Measurements from ENCODE around the gene ZNF423.

ZNF423 gene

DNA sequence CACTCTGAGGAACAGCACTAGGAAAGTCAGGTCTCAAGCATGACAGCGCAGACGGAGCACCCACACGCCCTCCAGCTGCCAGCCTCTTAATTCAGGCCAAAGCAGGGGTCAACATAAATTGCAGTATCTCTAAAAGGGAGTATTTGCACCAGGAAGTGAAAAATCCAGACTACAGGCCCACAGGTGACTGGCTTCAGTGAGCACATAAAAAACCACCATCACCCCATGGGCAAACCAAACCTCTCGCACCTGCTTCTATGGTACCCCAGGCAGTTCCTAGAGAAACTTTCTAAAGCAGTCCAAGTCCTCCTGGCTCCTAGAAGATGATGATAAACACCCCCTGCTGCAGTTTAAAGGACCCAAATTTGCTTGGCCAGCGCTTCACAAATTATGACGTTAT is 129.8 kb downstream of the ZNF423 start:
- DNase-seq (ENCODE audit: low read depth in 2 of 2), result no peak

DNA sequence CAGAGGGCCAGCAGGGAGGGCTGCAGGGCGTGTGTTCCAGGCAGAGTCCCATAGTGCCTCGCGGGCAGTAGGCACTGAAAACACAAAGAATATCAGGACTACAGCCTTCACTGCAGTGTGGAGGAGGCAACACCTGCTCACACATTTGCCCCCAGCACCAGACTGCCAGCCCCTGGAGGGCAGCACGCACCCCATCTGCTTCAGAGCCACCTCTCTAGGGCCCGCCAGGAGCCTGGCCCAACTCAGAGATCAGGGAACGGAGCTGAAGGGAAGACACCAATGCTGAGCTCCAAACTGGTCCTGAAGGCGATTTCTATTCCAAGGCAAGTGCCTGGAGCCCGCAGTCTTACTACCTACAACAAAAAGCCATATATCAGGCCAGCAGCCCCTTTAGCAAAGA is 130.3 kb downstream of the ZNF423 start:
- no peak for DNase-seq (ENCODE audit: low read depth in 2 of 2)

DNA sequence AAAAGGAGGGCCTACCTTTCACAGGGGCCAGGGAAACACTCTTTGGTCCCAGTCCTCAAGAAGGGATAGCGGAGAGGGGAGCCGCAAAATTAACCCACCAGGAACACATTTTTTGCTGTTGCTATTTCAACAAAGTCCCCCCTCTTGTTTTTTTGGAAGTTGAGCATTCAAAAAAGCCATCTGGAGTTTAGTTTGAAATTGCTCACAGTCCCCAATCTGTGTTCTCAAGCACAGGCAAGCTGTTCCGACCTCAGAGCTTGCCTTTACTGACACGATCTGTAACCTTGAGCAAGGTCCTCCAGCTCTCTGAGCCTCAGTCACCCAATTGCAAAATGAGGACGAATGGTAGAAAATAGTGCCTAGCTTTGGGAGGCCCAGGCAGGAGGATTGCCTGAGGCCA is 131.1 kb downstream of the ZNF423 start:
- no peak for DNase-seq (ENCODE audit: low read depth in 2 of 2)

DNA sequence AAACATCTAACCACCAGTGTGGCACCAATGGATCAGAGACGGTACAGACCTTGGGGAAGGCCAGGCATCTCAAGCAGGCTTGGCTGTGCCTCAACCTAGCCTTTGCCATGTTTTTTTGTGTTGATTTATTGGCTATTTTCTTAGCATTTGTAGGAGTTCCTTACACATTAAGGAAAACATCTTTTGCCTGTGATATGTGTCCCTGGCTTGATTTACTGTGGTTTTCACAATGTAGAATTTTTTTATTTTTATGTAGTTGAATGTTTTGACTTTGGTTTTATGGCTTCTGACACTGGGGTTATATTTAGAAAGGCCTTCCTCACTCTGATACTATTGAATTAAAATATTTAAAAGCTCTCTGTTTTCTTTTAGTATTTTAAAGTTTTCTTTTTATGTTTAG is 132.6 kb downstream of the ZNF423 start:
- no peak for DNase-seq (ENCODE audit: low read depth in 2 of 2)

DNA sequence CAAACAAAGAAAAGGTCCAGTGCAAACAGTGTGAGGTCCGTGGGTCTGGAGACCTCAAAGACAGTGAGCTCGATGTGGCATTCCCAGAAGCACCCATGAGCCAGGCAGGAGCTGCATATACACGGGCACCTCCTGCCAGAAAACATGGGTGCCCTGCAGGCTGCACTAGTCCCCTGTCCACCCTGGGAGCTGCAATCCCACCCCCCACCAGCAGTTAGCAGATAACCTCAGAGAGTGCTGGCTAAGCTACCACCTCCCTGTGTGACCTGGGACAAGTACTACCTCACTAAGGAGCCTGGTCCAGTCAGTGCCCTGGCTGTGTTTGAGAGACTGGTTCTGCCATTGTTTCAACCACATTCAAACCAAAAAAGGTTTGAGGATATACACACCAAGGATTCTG is 135.7 kb downstream of the ZNF423 start:
- no peak for DNase-seq (ENCODE audit: low read depth in 2 of 2)

DNA sequence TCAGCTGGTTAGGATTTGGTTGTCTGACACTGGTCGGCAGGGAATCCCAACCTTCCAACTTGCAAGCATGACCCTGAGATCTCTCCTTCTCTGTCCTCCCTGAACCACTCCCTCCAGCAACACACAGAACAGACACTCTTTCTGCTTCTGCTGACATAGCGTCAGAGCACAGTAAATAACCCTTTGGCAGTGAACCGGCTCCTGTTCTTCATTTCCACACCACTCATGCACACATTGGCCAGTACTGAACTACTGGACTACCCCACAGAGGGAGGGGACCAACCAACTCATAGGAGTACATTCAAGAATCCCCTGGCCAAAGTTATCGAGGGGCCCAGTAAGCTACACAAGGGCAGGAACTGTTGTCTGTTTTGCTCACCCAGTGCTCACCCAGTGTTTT is 138.2 kb downstream of the ZNF423 start:
- DNase-seq (ENCODE audit: low read depth in 2 of 2), result no peak

DNA sequence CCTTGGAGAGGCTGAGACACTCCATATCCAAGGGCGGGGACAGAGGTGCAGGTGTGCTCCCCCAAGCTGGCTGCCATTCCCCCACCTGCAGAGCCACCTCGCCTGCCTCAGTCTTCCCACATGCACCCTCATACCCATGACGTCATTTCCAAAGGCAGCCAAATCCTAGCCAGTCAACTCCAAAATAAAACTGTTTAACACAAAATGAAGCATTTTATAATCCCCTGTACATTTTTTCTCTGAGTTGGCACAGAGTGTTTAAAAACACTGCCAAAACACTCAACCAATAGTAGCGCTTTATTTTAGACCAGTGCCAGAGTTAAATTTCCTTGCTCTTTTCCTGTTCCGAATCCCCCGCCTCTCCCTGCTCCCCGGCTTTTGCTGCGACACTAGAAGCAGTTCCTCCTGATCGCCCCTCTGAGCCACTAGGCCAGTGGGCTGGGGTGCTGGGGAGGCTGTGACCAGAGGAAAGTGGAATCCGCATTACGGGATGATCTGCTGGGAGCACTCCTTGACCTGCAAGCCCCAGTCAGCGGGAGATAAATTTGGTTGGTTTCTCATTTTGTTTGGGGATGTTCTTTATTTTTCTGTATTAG is 139.5 kb downstream of the ZNF423 start:
- DNase-seq (ENCODE audit: low read depth in 2 of 2), result no peak

DNA sequence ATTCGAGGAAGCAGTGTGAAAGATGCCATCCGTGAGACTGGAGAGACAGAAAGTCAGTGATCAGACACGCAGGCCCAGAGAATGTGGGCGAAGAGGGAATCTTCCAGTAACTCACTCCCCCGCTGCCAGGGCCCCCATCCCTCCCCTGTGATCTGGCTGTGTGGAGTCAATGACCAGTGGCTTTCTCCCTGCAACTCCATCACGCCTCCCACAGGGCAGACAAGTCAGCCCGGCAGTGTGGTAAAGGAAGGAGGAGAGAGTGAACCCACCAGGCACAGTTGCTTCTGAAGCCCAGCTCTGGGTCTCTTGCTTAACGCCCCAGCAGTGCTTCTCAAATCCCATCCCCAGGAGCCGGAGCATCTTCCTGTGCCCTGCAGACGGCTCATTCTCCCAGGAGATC is 142.1 kb downstream of the ZNF423 start:
- DNase-seq (ENCODE audit: low read depth in 2 of 2), result no peak

DNA sequence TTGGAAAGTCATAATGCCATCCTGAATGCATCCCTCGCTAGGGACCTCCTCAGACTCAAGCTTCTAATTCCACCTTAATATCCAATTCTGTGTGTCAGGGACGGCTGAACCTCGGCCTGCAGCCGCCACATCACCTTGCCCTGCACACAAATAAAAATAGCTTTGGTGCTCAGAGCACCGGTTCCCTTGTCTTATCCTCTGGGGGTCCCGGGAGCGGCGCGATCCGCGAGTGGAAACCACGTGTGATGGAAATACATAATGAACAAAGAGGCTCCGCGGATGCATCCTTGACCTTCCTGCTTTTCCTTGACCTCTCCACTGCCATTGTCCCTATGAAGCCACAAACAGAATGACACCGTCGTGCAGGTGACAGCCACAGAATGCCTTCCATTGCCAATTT is 143.4 kb downstream of the ZNF423 start:
- no peak for DNase-seq (ENCODE audit: low read depth in 2 of 2)

DNA sequence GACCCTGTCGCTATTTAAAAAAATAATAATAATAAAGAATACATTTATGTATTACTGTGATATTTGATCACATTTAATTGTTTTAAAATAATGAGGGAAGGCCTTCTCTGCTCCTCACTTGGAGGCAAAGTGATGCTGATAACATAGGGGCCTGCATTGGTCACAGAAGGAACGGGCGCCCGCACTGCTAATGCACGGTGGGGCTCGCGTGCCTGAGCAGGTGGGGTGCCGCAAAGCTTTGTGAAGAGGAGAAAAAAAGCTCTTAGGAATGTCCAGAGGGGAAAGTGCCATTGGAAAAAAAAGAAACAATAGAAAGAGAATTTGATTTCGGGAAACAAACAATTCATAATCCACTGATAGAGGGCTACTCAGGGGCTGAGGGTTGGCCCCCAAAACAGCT is 143.8 kb downstream of the ZNF423 start:
- no peak for DNase-seq (ENCODE audit: low read depth in 2 of 2)

DNA sequence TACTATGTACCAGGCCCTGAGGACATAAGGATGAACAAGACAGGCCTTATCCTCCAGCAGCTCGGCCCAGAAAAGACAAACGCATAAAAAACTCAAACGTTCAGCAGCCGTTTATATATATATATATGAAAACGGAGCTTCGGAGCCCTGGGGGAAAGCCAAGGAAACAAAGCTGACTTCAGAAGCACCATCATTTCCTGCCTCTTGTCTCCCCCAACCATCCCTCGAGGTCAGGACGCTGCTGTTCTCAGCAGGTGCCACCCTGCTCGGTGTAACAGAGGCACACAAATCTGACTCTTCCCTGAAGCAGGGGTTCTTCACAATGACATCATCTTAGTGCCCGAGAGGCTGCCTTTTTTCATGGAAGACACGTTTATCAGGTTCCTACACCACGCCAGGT is 146.9 kb downstream of the ZNF423 start:
- no peak for DNase-seq (ENCODE audit: low read depth in 2 of 2)

DNA sequence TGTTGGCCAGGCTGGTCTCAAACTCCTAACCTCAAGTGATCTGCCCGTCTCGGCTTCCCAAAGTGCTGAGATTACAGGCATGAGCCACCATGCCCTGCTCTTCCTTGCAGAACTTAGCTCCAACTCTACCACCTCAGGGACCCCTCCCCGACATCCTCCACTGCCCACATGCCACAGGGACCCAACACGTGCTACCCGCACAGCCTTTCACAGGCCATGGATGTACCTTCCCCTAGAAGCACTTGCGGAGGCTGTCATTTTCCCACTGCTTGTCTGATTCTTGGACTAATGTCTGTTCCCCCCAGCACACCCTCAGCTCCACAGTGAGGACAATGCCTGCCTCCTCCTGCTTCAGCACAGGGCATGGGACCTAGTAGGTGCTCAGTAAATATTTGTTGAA is 147.4 kb downstream of the ZNF423 start:
- DNase-seq (ENCODE audit: low read depth in 2 of 2), result no peak

DNA sequence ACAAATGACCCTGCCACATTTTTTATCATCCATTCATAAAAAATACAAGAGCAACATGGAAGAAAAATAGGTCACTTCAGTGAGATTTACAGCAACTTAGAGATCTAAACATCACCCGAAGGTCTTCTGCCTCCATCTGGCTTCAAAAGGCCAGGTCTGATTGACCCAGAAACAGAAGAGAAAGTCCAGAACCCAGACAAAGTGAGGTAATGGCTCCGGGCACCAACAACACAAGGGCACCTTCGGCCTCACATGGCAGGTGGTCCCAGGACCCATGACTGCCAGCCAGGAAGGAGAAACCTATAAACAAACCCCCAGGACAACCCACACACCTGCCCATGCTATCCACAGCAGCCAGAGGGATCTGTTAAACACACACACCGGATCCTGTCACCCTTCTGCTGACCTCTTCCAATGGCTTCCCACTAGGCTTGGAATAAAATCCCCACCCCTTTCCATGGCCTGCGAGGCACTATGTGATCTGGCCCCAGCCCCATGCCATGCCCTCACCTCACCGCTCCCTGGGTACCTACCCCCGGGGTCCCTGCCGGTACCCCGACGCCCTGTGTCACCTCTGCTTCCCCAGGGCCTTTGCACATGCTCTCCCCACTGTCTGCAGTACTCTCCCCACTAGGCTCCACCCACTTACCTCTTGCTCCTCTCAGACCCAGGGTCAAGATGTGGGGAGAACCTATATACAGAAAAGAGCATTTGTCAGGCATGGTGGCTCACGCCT is 149.1 kb downstream of the ZNF423 start:
- DNase-seq (ENCODE audit: low read depth in 2 of 2), result no peak

DNA sequence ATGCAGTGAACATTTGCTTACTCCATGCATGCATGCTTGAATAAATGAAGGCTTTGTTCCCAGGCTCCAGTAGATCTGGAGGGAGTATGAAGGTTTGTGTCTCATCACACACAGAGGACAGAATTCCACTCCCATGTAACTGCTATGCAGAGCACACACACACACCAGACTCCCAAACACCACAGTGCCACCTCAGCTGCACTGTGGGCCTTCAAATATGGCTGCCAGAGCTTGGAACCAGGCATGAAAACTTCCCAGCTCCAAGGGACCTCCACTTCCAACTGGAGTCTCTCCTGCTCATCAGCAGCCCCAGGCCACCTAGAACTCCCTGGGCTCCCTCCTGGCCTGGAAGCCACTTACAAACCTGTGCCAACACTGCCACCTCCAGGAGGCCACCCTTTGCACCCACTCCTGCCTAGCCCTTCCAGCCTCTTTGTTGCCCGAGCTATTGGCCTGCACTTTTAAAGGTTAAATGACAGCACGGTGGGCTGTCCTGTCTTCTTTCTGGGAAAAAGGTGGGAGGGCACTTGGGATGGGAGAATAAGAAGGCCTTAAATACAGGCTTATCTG is 151.2 kb downstream of the ZNF423 start:
- DNase-seq (ENCODE audit: low read depth in 2 of 2), result no peak

DNA sequence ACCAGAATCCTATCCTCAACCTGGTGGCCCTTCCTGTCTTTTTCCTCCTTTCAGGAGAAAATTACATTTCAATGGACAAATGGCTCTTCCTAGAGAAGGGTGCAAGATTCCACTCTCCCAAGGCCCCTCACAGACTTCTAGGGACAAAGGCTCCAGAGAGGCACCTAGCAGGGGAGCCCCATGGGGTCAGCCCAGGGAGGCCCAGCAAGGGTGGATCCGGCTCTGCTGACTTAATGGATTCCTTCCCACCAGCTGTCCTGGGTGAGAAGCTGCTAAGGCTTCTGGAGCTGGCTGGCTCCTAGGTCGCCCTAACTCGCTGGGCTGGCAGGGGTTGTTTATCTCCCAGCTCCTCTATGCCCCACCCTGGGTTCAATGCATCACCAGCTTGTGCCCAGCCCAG is 152.4 kb downstream of the ZNF423 start:
- no peak for DNase-seq (ENCODE audit: low read depth in 2 of 2)

DNA sequence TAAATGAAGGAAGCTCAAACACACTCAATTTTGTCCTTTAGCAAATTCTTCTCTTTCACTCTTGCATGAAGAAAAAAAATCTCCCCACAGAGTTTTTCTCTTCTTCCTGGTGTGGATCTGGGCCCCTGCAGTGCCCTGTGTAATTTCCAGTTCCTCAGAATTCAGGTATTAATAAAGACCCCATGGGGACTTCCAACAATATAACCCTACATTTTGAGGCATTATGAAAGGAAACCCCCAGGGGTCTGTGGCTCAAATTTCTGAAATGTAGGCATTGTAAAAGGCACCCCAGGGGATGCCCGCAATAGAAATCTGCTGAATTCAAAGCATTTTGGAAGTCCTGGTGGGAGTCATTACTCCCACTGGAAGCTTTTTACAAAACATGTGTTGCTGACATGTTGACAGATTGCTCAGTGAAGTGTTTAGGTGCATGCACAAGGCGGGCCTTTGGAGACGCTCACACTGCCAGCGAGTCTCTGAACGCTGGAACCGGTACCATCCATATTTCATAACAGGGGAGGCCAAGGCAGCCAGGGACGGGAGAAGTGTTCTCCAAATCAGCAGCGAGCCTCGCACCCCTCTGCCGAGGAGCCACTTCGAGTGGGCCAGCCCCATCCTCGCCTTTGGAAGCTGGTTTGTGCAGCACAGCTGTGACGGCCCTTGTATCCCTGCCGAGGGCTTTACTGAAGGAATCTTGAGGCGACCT is 154.0 kb downstream of the ZNF423 start:
- no peak for DNase-seq (ENCODE audit: low read depth in 2 of 2)

DNA sequence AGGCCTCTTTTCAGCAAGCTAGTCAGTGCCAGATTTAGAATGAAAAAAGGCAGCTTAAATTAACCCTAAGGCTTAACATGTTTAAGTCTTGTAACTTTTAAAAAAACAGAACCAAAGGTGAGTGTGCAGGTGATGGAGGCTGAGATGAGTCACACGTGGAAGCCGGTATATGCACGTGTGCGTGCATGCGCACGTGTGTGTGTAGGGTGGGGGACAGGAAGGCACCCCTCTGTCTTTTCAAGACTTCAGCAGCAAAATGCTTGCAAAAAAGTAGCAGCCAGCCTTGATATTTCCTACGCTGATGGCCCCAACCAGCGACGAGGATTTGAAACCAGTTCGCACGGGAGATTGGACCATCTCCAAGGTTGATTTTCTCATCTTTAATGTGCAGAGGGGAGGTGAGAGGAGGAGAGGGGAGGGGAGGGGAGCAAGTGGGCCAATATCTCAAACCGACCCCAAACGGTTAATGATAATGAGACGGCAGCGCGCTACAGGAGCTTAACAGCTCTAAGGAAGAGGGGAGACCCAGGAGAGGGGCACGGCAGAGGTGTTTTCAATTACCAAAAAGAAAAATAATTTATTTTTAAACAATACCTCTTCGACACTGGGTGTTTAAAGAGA is 154.7 kb downstream of the ZNF423 start:
- no peak for DNase-seq (ENCODE audit: low read depth in 2 of 2)

DNA sequence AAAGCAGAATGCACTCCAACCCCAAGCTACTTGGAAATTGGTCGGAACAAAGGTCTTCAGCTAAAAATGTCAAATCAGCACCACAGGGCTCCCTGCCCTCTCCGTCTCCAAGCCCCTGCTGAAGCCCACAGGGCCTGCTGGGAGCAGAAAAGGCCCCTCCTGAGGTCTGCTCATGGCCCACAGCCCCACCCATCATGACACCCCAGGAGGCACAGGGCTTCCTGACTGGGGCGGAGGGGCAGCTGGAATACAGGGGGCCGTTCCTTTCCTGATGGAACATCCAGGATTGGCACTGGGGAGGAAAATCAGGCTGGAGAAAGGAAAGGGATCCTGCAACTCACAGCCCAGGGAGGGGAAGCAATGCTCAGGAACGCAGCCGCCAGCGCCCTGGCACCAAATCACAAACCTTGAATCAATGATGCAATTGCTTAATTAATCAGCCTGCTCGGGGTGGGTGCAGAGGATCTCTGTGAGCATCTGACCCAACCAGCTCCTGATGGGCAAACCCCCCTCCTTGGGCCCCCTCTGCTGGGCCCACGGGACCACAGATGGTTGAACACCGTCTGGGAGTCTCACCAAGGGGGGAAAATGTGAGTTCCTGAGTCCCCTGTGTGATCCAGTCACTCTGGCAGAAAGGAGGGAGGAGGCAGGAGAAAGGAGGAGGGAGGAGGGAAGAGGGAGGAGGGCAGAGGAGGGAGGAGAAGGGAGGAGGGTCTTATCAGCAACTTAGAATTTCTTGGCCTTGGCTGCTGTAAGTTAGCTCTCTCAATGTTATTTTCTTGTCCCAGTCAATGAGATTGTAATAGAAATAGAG is 155.5 kb downstream of the ZNF423 start:
- no peak for DNase-seq (ENCODE audit: low read depth in 2 of 2)

DNA sequence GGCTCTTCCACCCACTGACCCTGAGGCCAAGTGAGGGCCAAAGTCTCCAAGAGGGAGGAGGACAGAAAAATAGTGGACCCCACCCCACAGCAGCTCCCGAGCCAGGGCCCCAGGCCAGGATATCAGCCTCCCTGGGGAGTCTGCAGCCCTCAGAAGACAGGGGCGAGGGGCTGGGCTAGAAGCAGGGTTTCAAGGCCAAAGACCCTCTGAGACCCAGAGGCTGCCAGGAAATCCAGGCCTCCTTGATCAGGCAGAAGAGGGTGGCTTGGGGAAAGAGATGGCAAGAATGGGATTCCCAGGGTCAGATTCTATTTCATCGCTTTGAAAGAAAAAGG is 156.1 kb downstream of the ZNF423 start:
- DNase-seq (ENCODE audit: low read depth in 2 of 2), result no peak

DNA sequence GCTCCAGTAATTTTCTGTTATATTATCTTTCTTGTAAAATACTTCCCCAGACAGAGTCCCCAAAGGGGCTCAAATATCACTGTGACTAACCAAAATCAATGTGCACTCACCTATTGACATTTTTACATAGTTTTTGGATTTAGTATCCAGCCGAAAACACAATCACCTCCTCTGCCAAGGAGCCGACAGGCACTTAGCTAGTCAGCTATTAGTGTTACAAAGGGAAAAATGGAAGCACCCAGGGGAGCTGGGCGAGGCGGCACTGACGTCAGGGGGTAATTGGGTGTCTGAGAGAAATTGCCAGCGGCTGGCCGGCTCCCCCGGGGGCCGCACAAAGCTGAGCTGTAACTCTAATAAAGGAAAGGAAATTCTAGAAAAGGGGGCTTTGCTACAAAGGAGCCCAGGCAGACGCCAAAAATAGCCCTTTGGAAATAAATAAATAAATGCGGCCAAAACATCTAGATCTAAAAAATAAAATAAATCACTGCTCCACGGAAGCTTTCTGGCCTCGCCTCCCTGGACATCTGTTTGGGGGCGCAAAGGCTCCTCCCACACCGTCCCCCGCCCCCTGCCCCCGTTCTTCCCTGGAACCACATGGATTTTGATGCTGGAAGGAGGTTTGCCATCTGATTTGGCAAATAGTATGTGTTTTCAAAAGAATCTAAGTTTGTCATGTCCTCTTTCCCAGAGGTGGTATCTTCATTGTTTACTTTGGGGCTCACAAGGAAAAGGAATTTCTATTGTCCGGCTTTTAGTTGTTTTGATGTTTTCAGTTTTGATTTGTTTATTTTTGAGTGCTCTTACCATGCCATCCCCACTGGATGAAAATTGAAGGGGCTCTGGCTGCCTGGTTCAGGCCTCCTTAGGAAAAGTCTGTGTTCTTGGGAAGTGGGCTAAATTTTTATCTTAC is 156.7 kb downstream of the ZNF423 start:
- no peak for DNase-seq (ENCODE audit: low read depth in 2 of 2)

DNA sequence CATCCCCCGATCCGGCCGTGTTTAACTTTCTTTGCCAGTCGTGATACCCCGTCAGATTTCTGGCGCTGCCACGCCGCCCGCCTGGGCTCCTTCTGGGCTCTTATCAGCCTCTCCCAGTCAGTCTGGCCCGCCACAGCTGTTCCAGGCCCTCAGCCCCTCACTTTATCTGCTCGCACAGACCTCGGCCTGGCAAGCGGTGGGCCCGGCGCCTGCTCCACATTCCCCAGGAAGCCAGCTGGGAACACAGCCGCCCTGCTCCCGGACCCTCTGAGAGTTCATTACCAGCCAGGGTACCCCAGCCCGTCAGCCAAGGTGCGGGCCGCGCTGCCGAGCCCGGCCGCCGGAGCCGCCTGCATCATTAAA is 157.5 kb downstream of the ZNF423 start:
- DNase-seq (ENCODE audit: low read depth in 2 of 2), result no peak
